ENCODE results near the gene NR5A1.

NR5A1 gene

DNA sequence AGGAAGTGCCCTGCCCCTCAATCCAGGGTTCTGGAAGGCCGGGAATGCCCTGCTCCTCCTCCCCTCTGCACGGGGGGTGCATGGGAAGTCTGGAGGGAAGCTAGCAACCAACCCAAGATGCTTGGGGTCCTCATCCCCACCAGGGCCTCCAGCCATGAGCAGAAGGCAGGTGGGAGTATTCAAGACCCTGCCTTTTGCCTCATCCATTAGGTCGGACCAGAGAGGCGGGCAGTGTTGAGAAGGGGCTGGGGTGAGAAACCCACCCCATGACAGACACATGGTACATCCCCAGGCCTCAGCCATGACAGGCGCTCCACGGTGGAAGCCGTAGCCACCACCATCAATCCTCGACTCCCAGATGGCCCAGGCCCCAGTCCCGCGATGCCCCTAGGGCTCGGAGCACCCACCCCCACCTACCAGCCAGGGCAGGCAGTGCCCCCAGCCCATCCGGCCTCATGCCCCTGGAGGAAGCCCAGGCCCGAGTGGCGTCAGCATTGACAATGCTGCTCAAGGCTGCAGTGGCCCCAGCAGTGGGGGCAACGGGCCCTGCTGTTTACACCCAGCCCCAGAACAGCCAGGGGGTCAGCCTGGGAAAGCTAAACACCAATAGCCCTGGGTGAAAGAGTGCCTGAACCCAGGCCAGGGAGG is 8.6 kb downstream of the NR5A1 start:
- TF ChIP-seq, protein P1, sequence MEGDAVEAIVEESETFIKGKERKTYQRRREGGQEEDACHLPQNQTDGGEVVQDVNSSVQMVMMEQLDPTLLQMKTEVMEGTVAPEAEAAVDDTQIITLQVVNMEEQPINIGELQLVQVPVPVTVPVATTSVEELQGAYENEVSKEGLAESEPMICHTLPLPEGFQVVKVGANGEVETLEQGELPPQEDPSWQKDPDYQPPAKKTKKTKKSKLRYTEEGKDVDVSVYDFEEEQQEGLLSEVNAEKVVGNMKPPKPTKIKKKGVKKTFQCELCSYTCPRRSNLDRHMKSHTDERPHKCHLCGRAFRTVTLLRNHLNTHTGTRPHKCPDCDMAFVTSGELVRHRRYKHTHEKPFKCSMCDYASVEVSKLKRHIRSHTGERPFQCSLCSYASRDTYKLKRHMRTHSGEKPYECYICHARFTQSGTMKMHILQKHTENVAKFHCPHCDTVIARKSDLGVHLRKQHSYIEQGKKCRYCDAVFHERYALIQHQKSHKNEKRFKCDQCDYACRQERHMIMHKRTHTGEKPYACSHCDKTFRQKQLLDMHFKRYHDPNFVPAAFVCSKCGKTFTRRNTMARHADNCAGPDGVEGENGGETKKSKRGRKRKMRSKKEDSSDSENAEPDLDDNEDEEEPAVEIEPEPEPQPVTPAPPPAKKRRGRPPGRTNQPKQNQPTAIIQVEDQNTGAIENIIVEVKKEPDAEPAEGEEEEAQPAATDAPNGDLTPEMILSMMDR (IDR thresholded peaks at IDR 0.05; ENCODE audit: extremely low read depth, missing control alignments), result no peak
- DNase-seq (ENCODE audit: low spot score), result no peak

DNA sequence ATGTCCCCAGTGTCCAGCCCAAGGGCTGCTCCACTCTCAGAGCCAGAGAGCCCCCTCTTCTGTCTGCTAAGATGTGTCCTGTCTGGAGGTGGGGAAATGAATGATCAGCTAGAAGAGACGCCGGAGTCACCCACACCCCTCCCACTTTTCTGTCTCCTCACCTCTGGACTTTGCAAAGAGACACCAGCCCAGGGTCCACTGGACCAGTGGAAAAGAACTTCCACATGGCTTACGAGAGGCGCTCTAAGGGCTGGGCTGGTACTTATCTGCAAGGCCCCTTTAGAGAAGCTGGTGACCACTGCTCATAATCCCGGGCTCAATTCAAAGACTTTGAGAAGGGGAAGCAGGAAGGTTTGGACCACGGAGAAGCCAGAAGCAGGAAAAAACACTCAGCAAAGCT is 9.2 kb downstream of the NR5A1 start:
- TF ChIP-seq, protein P1 (IDR thresholded peaks at IDR 0.05; ENCODE audit: extremely low read depth, missing control alignments), result no peak
- DNase-seq (ENCODE audit: low spot score), result no peak

DNA sequence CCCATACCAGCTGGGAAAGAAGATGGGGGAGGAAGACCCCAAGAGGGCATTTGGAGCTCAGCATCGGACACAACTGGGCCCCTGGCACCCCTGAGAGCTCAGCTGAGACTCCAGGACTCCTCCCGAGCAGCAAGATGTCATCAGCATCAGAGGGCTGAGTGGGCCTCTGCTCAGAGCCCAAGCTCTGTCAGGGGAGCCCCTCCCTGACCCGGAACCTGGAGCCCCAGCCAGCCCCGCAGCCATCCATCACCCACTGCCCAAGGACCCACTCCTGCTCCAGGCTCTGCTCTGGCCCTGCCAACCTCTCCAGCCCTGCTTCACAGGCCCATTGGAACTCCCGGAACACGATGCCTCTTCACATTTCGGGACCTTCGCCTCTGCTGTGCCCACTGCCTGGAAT is 9.8 kb downstream of the NR5A1 start:
- no peak for DNase-seq (ENCODE audit: low spot score)
- TF ChIP-seq, protein P1 (IDR thresholded peaks at IDR 0.05; ENCODE audit: extremely low read depth, missing control alignments), result no peak

DNA sequence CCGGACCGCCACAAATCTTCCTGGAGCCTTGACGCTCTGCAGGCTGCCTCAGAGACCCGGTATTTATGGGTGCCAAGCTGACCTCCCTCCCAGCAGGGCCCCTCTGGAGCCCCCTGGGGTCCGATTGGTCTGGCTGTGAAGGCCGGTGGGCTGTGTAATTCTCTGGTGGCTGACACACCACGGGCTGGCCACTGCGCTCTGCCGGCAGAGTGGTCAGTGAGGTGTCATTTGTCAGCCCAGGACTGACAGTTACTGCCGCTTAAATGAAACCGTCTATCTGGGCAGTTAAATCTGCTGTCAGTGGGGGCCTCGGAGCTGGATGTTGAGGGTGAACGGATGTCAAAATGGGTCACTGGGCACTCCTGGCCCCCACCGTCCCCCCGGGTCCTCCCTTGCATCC is 10.7 kb downstream of the NR5A1 start:
- no peak for DNase-seq (ENCODE audit: low spot score)
- TF ChIP-seq, protein P1 (IDR thresholded peaks at IDR 0.05; ENCODE audit: extremely low read depth, missing control alignments), result no peak

DNA sequence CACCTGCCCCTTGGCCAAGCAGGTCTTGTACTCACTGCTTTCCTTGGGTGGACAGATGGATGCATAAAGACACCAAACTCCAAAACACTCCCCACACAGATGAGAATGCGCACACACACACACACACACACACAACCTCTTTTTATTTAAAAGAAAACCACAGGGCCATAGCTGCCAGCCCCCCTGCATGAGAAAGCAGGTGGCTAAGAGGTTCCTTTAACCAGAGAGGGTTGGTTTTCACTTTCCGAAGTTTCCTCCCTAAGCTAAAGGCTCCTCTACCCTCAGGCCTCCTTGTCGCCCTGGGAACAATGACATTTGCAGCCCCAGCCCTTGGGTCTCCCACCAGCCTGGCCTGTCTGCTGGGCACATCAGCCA is 11.1 kb downstream of the NR5A1 start:
- TF ChIP-seq, protein P1 (IDR thresholded peaks at IDR 0.05; ENCODE audit: extremely low read depth, missing control alignments), result no peak
- DNase-seq (ENCODE audit: low spot score), result no peak

DNA sequence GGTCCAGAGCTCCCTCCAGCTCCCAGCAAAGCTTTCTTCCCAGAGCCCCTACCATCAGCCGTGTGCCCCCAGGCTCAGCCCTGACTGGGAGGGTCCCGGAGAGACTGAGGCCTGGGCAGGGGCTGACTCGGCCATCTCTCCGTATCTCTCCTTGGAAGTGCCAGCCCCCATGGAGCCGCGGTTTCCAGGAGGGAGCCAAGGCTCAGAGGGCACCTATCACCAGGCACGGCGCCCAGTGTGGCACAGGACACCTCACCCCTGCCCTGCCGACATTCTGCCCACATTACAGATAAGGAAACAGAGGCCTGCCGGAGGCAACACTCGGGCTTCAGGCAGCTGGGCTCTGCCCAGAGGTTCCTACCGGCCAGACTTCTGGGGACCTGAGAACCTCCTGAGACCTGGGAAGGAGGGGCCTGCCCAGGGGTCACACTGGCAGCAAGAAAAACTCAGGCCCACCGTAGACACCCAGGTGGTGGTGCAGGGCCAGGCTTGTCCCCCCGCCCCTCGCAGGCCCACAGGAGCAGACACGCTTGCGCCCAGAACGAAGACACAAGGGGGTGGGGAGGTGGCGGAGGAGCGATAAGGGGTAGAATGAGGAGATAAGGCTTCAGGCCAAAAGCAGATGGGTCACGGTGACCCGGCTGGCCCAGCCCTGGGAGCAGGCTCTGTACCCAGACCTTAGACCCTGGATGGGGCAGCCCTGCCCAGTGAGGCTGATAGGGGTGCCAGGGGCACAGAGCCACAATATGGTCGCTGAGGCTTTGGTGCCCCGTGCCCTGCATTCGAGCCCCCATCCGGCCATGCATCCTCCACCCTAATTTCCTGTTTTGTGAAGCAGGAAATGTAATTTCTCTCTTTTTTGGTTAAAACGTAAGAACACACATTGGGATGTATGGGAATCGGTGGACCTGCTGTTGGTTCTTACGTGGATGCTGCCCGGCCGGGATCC is 11.8 kb downstream of the NR5A1 start:
- TF ChIP-seq, protein P1 (IDR thresholded peaks at IDR 0.05; ENCODE audit: extremely low read depth, missing control alignments), result no peak
- DNase-seq (ENCODE audit: low spot score), result no peak

DNA sequence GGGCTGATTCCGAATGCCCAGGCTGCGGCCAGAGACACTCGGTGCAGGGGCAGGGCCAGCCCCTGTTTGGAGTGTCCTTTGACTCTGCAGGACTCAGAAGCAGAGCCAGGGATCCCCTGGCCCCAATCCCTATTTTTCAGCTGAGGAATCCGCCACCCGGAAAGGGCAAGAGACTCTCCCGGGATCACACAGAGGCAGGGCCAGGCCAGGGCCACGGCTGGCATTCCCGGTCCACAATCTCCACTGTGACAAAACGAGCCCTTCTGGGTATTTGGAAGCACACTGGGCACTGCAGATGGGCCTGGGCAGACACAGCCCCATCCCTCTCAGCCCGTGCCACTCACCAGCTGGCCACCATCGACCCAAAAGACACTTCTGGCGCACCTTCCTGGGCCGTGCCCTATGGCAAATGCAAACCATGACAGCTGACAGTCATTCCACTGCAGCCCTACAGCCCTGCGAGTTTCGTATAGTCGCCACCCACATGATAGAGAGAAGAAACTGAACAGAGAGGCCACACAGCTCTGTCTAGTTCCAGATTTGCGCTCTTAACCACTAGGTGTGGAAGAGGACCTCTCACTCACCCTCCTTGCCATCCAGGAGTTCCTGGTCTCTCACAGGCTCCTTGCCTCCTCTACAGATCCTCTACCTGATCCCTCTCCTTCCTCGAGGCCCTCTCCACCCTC is 13.3 kb downstream of the NR5A1 start:
- TF ChIP-seq, protein P1 (IDR thresholded peaks at IDR 0.05; ENCODE audit: extremely low read depth, missing control alignments), result no peak

More for the DNA sequence above, 13.3 kb downstream of the NR5A1 start:
- DNase-seq (ENCODE audit: low spot score), result peak; percentile 70

Measured in GM20000 (cell line).